ENCODE results near the gene SLC29A1.

DNA sequence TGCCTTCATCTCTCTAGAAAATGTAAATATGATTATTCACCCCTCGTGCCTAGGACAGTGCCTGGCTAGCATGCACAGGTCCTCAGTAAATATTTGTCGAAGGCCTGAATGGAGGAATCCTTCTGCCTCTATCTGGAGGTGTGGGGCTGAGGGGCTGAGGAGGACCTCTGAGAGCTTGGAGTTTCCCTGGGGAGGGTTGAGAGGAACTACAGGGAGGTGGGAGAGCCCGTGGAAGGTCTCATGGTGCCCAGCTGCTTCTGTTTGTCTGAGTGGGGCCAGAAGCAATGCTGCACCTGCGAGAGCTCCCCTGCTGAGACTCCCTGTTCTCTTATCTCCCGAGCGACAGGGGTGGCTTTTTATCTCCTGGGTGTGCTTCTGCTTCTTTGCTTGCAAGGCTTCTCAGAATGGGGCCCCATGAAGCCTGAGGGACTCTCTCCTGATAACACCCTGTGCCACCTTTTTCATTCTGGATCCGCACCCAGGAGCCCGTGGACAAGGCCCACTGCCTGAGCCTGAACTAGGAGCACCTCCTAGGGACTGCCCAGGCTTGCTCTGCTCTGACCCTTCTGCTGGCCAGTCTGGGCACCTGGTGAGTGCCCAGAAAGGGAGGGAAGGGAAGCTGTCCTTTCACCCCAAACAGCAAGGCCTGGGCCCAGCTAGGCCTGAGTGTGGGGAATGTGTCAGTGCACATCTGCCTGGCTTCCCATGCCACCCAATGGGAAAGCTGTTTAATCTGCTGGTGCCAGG, 2.4 kb downstream of the SLC29A1 start:
- TF ChIP-seq, protein P1, sequence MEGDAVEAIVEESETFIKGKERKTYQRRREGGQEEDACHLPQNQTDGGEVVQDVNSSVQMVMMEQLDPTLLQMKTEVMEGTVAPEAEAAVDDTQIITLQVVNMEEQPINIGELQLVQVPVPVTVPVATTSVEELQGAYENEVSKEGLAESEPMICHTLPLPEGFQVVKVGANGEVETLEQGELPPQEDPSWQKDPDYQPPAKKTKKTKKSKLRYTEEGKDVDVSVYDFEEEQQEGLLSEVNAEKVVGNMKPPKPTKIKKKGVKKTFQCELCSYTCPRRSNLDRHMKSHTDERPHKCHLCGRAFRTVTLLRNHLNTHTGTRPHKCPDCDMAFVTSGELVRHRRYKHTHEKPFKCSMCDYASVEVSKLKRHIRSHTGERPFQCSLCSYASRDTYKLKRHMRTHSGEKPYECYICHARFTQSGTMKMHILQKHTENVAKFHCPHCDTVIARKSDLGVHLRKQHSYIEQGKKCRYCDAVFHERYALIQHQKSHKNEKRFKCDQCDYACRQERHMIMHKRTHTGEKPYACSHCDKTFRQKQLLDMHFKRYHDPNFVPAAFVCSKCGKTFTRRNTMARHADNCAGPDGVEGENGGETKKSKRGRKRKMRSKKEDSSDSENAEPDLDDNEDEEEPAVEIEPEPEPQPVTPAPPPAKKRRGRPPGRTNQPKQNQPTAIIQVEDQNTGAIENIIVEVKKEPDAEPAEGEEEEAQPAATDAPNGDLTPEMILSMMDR (conservative IDR thresholded peaks at IDR 0.05): no peak
- no peak for TF ChIP-seq EZH2 (IDR thresholded peaks at IDR 0.05; ENCODE audit: low read depth)

Data from PC-9 (cell line).